ENCODE results near the gene IFT27.

IFT27 gene, protein sequence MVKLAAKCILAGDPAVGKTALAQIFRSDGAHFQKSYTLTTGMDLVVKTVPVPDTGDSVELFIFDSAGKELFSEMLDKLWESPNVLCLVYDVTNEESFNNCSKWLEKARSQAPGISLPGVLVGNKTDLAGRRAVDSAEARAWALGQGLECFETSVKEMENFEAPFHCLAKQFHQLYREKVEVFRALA

GRCh38 chr22:36775964-36776669 is at the start of gene IFT27:
TSS of gene IFT27 (minus strand) at chr22:36776119. CDS start at chr22:36775707, 412 bp downstream.
- peak; percentile 93 to 97 (median 95) for DNase-seq (ENCODE audit: low read depth in 2 of 3, low spot score in 1 of 3)

- no peak for DNase-seq (ENCODE audit: low read depth in 2 of 3, low spot score in 1 of 3)
Observed at GRCh38 chr22:36824655-36825054, 48.7 kb upstream of the IFT27 start.

DNA sequence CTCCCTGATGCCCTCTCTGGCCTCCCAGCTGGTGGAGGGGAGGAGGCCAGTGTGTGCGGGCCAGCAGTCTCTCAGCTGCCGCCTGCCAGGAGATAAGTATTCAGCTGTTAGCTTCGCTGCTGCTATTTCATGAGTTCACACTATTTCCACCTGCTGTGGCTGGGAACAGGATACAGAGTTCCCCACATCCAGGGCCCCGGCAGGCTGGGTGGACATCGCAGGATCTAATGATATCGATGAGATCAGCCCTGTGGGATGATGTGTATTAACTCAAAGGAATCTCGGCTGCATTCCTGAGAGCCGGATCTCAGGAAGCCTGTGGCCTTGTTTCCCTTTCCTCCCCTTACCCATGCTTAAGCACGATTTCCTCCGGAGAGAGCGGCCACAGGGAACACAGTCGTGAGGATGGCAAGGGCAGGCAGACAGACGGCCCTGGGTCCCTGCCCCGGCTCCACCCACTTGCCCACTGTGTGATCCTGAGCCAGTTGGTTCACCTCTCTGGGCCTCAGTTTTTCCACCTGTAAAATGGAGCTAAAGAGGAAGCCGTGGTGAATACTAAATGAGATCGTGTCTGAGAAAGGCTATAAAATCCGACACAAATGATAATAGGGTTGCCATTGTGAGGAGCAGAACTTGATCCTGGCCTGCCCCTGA is 47.4 kb upstream of the IFT27 start:
- no peak for DNase-seq (ENCODE audit: low read depth in 2 of 3, low spot score in 1 of 3)

GRCh38 chr22:36822581-36822980 is 46.7 kb upstream of the IFT27 start:
- no peak for DNase-seq (ENCODE audit: low read depth in 2 of 3, low spot score in 1 of 3)

GRCh38 chr22:36819112-36819511 is 43.2 kb upstream of the IFT27 start:
- DNase-seq (ENCODE audit: low read depth in 2 of 3, low spot score in 1 of 3): no peak

GRCh38 chr22:36818010-36818642 is 42.2 kb upstream of the IFT27 start:
- DNase-seq (ENCODE audit: low read depth in 2 of 3, low spot score in 1 of 3): no peak

DNA sequence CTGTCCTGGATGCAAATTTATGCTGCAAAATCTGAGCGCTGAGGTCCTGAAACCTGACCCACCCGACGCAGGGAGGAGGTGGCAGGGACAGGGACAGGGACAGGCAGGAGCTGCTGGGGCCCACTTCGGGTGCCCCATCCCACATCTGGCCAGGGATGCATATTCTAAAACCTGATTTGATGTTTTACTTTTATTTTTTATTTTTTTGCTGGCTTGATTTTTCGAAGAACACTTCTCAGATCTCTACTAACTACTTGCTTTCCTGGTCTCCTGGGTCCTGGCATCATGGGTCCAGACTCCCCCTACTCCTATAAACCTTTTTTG is 41.6 kb upstream of the IFT27 start:
- no peak for DNase-seq (ENCODE audit: low read depth in 2 of 3, low spot score in 1 of 3)

- DNase-seq (ENCODE audit: low read depth in 2 of 3, low spot score in 1 of 3): no peak
Observed at GRCh38 chr22:36816636-36817524, 41.0 kb upstream of the IFT27 start, which contains the start of gene PVALB. TSS of gene PVALB (minus strand) at chr22:36817035. CDS start at chr22:36817005, 30 bp downstream.

- no peak for DNase-seq (ENCODE audit: low read depth in 2 of 3, low spot score in 1 of 3)
Observed at GRCh38 chr22:36816339-36816635, 40.4 kb upstream of the IFT27 start.

- DNase-seq (ENCODE audit: low read depth in 2 of 3, low spot score in 1 of 3): no peak
Observed at GRCh38 chr22:36815558-36816338, 39.8 kb upstream of the IFT27 start.

DNA sequence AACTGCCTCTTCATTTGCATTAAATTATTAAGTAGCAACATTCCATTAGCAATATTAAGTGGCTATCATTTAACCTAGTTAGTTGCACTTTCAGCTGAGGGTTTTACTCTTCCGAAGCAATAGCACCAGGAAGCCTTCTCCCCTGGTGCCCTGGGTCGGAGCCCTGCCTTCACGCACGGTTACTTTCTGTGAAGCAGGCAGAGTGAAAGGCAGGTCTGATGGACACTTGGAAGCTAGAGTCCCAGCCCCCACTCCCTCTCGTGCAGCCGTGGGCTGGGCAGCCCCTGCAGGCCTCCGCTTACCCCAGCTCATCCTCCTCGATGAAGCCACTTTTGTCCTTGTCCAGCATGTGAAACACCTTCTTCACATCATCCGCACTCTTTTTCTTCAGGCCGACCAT is 38.9 kb upstream of the IFT27 start:
- DNase-seq (ENCODE audit: low read depth in 2 of 3, low spot score in 1 of 3): no peak

- DNase-seq (ENCODE audit: low read depth in 2 of 3, low spot score in 1 of 3): no peak
Observed at GRCh38 chr22:36811094-36811800, 35.3 kb upstream of the IFT27 start.

DNA sequence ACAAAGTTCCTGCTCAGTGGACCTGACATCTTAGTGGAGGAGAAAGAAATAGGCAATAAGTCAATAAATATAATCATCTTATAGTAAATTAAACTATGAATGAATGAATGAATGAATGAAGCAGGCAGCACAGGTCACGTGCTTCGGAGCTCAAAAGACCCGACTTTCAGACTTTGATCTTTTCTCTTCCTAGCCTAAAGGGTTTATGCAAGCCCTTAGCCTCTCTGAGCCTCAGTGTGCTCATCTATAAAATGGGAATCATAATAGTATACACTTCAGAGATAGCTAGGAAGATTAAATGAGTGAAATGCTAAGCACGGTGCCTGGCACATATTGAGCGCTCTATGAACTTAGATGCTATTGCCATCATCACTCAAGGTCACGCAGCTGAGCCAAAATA is 33.4 kb upstream of the IFT27 start:
- no peak for DNase-seq (ENCODE audit: low read depth in 2 of 3, low spot score in 1 of 3)

- no peak for DNase-seq (ENCODE audit: low read depth in 2 of 3, low spot score in 1 of 3)
Observed at GRCh38 chr22:36808721-36809344, 32.9 kb upstream of the IFT27 start.

GRCh38 chr22:36807627-36808026 is 31.7 kb upstream of the IFT27 start:
- DNase-seq (ENCODE audit: low read depth in 2 of 3, low spot score in 1 of 3): no peak

- no peak for DNase-seq (ENCODE audit: low read depth in 2 of 3, low spot score in 1 of 3)
Observed at GRCh38 chr22:36806835-36807234, 30.9 kb upstream of the IFT27 start.

DNA sequence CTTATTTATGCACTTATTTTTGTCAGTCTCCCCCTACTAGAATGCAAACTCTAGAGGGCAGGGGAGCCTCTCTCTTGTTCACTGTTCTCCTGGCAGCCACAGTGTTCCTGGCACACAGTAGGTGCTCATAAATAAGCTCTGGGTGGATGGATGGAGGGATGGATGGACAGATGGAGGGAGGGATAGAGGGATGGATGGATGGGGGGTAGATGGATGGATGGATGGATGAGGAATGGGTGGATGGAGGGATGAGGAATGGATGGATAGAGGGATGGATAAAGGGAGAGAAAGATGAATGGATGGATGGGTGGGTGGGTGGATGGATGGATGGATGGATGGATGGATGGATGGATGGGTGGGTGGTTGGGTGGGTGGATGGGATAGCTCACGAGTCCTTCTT is 27.4 kb upstream of the IFT27 start:
- DNase-seq (ENCODE audit: low read depth in 2 of 3, low spot score in 1 of 3): no peak

DNA sequence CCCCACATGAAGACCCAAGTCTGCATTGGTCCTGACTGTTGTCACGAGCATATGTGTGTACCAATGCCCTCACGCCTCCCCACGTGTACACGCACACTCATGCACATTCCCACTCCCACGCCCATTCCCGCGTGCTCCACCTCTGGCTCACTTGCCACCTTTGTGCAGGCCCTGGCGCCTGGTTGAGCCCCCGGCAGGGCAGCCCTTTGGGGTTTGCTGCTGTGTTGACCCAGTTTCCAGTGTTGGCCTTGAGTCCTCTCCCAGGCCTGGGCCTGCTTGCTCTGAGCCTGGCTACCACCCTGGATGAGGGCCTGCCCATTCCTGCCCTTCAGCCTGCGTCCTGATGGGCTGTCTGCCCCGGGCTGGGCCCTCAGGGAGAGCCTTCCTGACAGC is 22.8 kb upstream of the IFT27 start:
- no peak for DNase-seq (ENCODE audit: low read depth in 2 of 3, low spot score in 1 of 3)

DNA sequence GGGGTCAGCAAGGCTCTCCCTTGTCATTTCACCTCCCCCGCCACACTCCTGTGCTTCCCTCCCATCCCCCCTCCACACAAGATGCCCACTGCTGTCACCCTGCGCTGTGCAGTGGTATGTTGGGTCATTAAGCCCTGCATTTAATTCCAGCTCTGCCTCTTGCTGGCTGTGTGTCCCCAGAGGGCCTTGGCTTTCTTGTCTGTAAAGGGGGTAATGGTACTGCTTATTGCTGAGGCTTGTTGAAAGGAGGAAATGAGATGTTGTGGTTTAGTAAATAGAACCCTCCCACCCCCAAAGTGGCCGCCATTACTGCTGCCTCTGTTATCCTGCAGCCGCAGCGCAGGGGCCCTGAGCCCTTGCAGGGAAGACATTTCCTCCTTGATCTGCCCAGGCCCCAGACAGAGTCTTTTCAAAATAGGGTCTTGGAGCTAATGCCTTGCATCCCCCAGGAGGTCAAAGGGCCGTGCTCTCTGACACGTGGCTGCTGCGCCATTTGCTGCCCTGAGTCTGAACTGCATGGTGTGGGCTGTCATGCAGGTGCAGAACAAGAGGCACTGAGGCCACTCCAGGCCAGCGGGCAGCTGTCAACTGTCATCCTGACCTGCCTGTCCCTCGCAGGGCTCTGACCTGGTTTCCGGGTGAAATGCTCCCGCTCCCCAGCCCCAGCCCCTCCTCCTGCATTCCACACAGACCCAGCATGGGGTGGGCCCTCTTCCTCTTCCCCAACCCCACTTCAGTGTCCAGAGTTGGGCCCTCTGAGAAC is 22.2 kb upstream of the IFT27 start:
- DNase-seq (ENCODE audit: low read depth in 2 of 3, low spot score in 1 of 3): no peak

All from stimulated activated CD4-positive, alpha-beta T cell treated with anti-CD3 and anti-CD28 coated beads, Interleukin-12 subunit alpha, Interleukin-12 subunit beta, amount 100 ng/mL, for 48 hours (primary cell).